Measurements from ENCODE around the gene CCND2.

Gene CCND2

GRCh38 chr12:4257442-4257841 lies 16.1 kb upstream of the CCND2 start:
- DNase-seq = no peak

- no peak for DNase-seq
Measured at GRCh38 chr12:4259099-4259498, 14.5 kb upstream of the CCND2 start.

DNA sequence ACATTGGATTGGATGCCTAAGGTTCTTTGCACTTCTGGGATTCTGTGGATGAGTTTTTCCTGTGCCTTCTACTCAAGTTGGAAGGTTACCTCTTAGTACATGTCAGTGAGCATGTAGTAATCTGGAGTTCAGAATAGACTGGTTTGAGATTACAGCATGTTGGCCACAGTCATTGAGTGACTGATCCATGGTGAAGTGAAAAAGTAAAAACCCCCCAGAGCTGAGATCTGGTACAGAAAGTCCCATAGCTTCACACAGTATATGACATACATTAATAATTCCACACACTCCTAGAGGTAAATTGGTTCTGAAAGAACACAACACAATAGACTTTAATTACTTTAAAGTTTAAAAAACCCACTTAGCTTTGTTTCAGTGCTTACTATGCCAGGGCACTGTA lies 11.9 kb upstream of the CCND2 start:
- no peak for DNase-seq

GRCh38 chr12:4265280-4265679 lies 8.3 kb upstream of the CCND2 start:
- no peak for DNase-seq

- DNase-seq = no peak
Measured at GRCh38 chr12:4266990-4267389, 6.6 kb upstream of the CCND2 start.

DNA sequence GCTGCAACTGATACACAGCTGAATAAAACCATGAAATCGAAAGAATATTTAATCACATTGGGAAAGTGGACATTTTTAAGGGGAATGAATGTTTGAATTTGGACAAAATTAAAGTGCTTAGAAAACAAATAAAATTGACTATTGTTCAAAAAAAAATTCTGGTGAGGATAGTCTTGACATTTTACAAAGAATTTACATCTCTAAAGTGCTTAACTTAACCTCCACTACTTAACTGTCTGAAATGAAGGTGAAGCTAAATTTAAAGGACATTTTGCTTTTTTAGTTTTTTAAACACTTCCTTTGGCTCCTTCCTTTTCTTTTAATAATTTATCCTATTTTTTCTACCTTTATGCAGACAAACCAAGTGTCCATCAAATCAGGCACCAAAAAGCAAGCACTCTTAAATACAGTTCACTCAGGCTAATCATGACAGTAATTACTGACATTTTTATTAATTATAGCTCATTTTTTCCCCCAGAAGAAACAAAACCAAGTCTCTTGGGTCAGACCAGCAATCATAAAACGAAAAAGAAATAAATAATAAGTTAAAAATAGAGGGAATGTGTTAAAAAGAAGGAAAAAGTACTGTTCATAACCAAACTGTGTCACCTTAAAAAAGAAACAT lies 5.7 kb upstream of the CCND2 start:
- no peak for DNase-seq

DNA sequence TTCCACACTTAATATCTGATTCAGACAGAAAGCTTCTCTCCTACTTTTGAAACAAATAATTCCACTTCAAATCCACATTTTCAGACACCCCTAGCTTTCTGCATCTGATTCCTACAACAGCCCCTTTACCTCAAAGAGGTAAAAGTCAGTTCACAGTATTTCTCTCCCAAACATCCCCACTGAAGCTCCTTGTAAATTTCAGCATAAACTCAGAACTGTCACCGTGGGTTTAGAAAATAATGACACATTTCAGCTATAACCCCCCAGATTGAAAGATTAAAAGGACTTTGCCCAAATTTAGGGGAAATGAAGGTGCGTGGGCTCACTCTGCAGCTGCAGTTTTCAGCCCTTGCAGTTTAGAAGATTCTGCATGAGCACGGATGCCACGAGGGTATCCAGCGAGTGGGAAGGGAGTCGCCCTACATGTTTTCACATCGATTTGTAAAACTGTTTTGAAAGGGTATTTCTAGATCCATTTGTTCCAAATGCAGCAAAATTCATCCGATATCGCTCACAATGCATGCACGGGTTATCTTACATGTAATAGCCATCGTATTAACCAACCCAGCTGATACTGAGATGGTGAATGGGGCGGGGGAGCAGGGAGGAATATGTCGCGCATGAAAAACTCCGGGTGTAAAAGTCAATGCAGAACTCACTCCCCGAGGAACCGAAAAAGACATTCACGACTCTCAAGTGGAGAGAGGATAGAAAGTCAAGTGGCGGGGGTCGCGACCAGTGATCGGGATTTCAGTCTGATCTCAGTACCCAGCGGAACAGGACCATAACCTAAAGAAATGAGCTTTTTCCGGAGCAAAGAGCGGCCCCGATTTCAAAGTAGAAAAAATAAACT lies 5.0 kb upstream of the CCND2 start:
- peak in 1 of 2 donors; percentile 62 for DNase-seq

DNA sequence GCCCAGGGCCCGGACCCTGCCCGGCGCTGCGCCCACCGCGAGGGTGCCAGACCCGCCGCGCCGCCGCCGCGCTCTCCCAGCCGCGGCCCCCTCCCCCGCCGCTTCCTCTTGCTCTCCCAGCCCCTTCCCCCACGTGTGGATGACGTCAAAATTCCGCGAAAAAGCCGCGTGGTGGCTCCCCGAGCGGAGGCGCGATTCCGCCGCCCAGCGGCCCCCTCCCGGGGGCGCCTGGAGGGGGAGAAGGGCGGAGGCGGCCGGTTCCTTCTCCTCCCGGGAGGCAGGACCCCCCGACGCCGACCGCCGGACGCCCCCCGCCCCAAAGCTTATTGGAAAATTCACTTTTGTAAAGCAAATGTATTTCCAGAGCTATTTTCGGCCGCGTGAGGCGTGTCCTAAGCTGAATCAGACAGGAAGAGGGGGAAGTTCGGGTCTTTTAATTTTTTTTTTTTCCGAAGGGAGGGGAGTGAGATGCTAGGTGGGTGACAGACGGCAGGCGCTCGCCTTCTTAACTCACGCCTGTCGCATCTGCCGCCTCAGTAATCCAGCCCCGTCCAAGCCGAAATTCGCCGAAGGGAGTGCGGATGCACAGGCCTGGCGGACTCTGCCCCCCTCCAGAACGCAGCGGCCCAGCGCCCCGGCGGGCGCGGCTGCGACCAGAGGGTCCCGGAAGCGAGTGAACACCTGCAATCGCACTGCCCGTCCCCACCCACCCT lies 4.1 kb upstream of the CCND2 start:
- DNase-seq = peak; percentile 94 to 95

DNA sequence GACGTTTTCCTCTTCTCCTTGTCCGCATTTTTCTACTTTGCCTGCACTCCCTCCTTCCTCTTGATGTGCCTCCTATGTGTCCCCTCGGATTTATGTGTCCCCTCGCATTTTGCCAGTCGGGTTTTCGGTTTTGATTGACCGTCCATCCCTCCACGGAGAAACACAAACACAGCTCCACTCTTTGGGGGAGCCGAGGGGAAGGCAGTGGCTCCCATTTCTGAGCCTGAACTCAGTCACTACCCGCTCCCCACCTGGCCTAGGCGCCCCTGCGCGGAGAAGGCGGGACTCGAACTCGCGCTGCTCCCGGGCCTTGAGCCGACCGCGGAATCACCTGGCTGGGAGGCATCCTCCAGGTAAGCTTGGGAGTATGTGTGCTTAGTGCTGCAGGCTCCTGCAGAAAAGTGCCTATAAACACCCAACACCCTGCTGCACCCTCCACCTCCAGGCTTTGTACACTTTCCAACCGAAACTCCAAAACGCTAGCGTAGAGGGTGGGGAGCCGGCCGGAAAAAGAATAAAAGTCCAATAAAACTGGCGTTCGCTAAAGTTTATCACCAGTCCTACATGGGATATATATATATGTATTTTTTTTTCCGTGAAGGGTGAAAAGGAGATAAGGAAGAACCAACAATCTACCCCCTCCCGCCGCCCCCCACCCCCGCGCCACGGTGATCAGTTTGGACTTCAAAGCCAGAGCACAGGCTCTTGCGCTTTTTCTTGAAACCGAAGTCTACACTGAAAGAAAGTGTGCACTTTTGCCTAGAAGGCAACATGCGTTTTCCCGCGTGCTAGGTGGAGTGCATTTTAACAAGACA lies 3.3 kb upstream of the CCND2 start:
- peak; percentile 68 to 70 for DNase-seq

DNA sequence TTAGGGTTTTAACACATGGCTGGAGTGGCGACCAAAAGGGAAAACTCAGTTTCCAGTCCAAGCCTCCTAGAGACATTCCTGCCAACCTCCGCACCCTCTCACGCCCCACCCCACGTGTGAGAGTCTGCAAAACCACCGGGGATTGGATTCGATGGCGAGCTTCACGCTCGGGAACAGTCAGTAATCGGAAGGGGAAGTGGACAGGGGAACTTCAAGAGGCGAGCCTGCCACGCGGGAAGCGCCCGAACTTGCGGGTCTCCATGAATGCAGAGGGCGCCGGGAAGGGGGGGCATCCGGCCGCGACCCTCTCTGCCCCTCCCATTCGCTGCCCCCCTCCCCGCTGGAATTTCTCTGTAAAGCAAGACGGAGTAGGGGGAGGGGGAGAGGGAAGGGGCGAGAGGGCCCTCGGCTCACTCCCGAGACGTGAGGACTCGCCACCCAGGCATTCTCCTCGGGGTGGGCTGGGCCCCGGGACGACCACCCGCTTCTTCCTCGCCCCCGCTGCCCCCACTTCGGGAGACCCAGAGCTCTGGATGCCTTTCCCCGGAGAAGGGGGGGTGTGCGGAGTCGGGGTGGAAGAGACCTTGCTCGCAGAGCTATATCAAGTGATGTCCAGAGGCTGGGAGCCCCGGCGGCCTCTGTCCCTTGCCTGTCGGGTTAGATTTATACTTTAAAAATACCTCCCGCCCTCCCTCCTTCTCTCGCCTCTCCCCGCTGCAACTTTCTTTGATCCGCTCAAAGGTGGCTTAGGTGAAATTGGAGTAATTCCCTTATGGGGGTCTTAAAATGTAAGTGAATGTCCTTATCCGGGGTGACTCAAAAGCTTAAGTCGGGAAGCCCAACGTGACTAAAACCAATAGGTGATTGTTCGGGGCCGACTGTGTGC lies 2.5 kb upstream of the CCND2 start:
- peak; percentile 62 to 65 for DNase-seq

- DNase-seq = peak; percentile 85 to 88
Measured at GRCh38 chr12:4271717-4272423, 1.7 kb upstream of the CCND2 start.

DNA sequence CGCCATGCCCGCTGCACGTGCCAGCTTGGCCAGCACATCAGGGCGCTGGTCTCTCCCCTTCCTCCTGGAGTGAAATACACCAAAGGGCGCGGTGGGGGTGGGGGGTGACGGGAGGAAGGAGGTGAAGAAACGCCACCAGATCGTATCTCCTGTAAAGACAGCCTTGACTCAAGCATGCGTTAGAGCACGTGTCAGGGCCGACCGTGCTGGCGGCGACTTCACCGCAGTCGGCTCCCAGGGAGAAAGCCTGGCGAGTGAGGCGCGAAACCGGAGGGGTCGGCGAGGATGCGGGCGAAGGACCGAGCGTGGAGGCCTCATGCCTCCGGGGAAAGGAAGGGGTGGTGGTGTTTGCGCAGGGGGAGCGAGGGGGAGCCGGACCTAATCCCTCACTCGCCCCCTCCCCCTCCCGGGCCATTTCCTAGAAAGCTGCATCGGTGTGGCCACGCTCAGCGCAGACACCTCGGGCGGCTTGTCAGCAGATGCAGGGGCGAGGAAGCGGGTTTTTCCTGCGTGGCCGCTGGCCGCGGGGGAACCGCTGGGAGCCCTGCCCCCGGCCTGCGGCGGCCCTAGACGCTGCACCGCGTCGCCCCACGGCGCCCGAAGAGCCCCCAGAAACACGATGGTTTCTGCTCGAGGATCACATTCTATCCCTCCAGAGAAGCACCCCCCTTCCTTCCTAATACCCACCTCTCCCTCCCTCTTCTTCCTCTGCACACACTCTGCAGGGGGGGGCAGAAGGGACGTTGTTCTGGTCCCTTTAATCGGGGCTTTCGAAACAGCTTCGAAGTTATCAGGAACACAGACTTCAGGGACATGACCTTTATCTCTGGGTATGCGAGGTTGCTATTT lies 914 bp upstream of the CCND2 start:
- peak; percentile 80 for DNase-seq

DNA sequence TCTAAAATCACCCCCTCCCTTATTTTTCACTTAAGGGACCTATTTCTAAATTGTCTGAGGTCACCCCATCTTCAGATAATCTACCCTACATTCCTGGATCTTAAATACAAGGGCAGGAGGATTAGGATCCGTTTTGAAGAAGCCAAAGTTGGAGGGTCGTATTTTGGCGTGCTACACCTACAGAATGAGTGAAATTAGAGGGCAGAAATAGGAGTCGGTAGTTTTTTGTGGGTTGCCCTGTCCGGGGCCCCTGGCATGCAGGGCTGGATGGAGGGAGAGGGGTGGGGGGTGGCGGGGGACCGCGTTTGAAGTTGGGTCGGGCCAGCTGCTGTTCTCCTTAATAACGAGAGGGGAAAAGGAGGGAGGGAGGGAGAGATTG lies 300 bp upstream of the CCND2 start:
- DNase-seq = no peak

DNA sequence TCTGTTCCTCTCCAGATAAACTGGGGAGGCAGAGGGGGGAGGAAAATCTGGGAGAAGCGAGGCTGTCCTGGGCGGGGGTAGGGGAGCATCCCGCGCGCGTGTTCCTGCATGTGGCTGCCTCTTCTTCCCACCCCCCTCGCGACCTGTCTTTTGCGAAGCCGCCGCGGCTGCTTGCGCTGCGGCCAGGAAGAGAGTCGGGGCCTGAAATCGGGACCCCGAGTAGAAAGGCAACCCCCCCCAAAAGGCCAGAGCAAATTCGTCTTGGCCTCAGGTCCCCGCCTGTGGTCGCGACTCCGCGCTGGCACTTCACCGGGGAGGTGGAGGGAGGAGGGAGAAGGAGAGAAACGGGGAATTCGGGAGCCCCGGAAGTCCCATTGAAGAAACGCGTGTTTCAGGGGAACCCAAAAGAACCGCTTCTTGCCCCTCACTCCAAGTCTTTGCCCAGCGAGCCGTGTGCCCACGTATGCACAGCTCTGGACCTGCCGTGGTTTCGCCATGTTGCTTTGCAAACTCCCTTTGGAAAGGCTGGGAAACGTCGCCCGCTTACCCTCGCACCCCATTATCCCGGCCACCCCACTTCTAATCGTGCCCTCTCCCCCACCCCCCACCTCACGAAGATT lies 944 bp downstream of the CCND2 start:
- DNase-seq = no peak

DNA sequence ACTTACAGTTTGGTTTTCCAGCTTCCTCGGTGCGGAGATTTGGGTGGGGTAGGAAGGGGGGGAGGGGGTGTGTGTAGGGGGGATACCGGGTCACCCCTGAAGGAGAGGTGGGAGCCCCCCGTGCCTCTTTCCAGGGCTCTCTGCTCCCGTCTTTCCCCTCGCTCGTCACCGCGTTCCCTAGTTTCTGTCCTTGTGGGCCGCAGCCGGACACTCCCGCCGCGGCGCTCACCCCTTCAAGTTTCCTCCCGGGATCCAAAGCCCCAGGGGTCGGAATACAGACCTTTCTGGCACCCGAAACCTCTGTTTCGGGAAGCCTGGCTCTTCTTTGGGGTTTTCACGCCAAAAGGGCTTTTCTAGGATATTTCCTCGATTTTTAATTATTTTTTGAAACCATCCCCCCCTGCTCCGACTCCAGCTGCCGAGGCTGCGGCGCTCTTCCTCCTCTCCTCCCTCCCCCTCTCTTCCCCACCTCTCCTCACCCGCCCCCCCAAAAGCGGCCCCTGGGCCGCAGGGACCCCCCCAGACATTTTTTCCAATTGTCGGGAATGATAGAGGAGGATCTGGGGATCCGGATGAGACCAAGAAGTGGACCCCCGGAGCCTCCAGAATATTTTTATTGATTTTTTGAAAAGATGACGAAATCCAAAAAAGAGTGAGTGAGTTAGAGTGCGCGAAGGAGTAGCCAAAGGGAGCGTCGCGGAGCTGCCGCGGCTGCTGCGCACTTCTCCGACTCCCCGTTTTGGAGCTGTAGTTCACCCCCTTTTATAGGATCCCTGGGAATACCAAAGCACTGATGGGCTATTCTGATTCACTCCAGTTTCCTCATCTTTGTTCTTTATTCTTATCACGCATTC lies 1.7 kb downstream of the CCND2 start:
- DNase-seq = no peak

DNA sequence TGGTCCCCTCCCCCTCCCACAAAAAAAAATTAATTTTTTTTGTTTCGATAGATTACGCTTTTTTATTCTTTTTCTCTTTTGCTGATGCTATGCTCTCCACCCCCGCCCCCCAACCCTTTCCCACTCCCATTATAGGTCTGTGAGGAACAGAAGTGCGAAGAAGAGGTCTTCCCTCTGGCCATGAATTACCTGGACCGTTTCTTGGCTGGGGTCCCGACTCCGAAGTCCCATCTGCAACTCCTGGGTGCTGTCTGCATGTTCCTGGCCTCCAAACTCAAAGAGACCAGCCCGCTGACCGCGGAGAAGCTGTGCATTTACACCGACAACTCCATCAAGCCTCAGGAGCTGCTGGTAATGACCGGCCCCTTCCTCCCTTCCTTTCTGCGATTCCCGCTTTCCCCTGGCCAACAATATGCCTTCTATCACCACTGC lies 2.3 kb downstream of the CCND2 start:
- DNase-seq = no peak

GRCh38 chr12:4276524-4277204 lies 3.1 kb downstream of the CCND2 start:
- peak; percentile 83 to 89 for DNase-seq

DNA sequence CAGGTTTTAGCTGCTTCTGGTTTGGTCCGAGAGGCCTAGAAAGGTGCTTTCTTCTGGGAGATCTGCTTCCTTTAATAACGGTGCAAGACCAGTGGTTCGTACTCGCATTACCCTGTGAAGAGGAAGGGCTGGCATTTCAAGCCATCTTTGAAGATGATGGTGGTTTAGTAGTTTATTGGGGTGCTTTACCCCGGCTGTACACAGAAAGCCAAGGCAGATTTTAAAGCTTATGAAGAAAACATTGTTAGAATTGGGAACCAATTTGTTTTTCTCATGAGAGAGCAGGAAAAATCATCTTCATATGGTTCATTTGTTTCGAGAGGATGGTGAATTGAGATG lies 3.6 kb downstream of the CCND2 start:
- no peak for DNase-seq
